Calu3 (cell line): ENCODE measurements around the gene STYXL1. TPM values are rescaled to one million over a fixed set of nuclear protein-coding genes. Genes with fewer than 3 reads are reported as not detected.
"Not testable (repeated sequence)": the region's sequence is repeated elsewhere in the genome, so short reads cannot be mapped to it uniquely, and the experiment has no call there.

Source experiments
- BruUV-seq: library from RNA; stranded (reverse); fragments of 400-500 nt; replicated peaks from 2 replicates; lab custom pipeline; 2021; lab: Mats Ljungman, UMichigan
- CTCF ChIA-PET: fragments of 300-600 bp; sonication (Branson Sonifier 250); formaldehyde crosslinking; loops from one replicate; lab custom pipeline; 2022; ENCODE audit warnings: antibody characterized with exemption; lab: Charles Lee
- DNase-seq: peaks from one replicate; pipeline ENCODE4 v3.0.0; 2022
- H3K27ac Mint-ChIP-seq: one replicate; pipeline ENCODE4 v1.8.0; 2022; ENCODE audit warnings: mixed read lengths; ENCODE audit not compliant: unreplicated experiment
- H3K27me3 Mint-ChIP-seq: one replicate; pipeline ENCODE4 v1.8.0; 2022; ENCODE audit warnings: mixed read lengths; ENCODE audit not compliant: unreplicated experiment
- H3K36me3 Mint-ChIP-seq: one replicate; pipeline ENCODE4 v1.8.0; 2022; ENCODE audit warnings: mild to moderate bottlenecking, moderate library complexity, mixed read lengths; ENCODE audit not compliant: insufficient read depth, unreplicated experiment
- H3K4me1 Mint-ChIP-seq: one replicate; pipeline ENCODE4 v1.8.0; 2022; ENCODE audit warnings: mild to moderate bottlenecking, low read depth, mixed read lengths; ENCODE audit not compliant: unreplicated experiment
- H3K4me3 Mint-ChIP-seq: one replicate; pipeline ENCODE4 v1.8.0; 2022; ENCODE audit warnings: mild to moderate bottlenecking, low read depth, moderate library complexity, mixed read lengths; ENCODE audit not compliant: unreplicated experiment
- H3K9me3 Mint-ChIP-seq: one replicate; pipeline ENCODE4 v1.8.0; 2022; ENCODE audit warnings: low read depth, mixed read lengths; ENCODE audit not compliant: unreplicated experiment
- CTCF ChIP-seq: fragments of 200-600 bp; IDR thresholded peaks from one replicate; pipeline ENCODE4 v1.8.0; 2022; ENCODE audit warnings: antibody characterized with exemption; ENCODE audit not compliant: unreplicated experiment
- intact Hi-C: fragments of 100-400 bp; cut with micrococcal nuclease; formaldehyde crosslinking; loops from one replicate; pipeline ENCODE4 v1.10.0; 2022; ENCODE audit not compliant: unreplicated experiment
- total RNA-seq: library from RNA; stranded (reverse); gene quantifications from 2 replicates; pipeline ENCODE4 v1.2.3, GENCODE V29; 2022

STYXL1 gene
- total RNA-seq, 1 experiment from 2014 or later, result 39.9 TPM

- H3K27me3 Mint-ChIP-seq, result no peaks in the 10 kb centered on the region
- peaks cover 20% of the 10 kb centered on the region for H3K36me3 Mint-ChIP-seq
- DNase-seq, result no peak
- H3K4me1 Mint-ChIP-seq, result peaks cover 16% of the 10 kb centered on the region
- intact Hi-C loops, result no loop called here
- H3K27ac Mint-ChIP-seq, result no peak overlapping the region
- H3K9me3 Mint-ChIP-seq, result no peaks in the 10 kb centered on the region
- CTCF ChIA-PET, result no interaction called here
- BruUV-seq, result no TSS peak
- H3K4me3 Mint-ChIP-seq, result no peak overlapping the region
- no peak for TF ChIP-seq CTCF
Observed at GRCh38 chr7:76009672-76010600, 37.9 kb downstream of the STYXL1 start.

DNA sequence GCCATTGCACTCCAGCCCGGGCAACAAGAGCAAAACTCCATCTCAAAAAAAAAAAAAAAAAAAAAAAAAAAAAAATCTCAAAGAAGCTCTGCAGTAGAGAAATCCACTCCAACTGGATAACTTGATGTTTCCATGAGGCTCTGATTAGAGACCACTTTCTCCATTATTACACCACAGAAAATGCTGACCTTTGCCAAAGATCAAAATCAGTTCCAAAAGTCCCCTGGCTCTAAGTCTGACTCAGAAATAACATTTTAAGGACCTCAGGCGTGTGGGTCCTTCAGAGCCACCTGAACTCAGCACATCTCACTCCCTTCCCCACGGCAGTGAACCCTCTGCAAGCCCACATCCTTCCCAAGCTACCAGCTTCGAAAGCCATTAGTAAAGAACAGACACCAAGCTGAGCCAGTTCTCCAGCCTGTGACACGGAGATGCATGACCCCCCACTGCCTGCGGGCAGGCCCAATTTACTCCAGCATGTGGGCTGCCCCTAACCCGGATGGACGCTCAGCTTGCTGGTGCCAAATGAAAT, 39.6 kb downstream of the STYXL1 start:
- CTCF ChIA-PET, result no interaction called here
- Mint-ChIP-seq H3K4me1 (peaks cover 16% of the 10 kb centered on the region), H3K9me3 (no peaks in the 10 kb centered on the region), H3K36me3 (peaks cover 20% of the 10 kb centered on the region), H3K4me3 (no peak overlapping the region), H3K27ac (no peak overlapping the region), H3K27me3 (no peaks in the 10 kb centered on the region)
- BruUV-seq, result no TSS peak
- DNase-seq, result no peak
- TF ChIP-seq CTCF, result no peak
- intact Hi-C loops, result no loop called here

DNA sequence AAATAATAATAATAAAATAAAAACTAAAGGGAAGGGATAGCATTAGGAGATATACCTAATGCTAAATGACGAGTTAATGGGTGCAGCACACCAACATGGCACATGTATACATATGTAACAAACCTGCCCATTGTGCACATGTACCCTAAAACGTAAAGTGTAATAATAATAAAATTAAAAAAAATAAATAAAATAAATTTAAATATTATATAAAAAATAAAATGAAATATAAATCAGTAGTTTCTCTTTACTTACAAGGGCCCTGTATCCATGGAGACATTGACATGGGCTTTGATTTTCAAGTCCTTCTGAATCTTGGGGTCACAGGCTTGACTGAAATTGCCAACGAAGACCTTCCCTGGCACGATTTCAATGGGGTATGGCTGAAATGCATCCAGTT, 42.8 kb downstream of the STYXL1 start:
- H3K27me3 Mint-ChIP-seq, H3K9me3 Mint-ChIP-seq, CTCF ChIA-PET, intact Hi-C loops, H3K4me3 Mint-ChIP-seq, BruUV-seq, DNase-seq, H3K27ac Mint-ChIP-seq: not testable (repeated sequence)
- Mint-ChIP-seq H3K36me3 (peaks cover 14% of the 10 kb centered on the region), H3K4me1 (peaks cover 12% of the 10 kb centered on the region)

- H3K36me3 Mint-ChIP-seq, result peaks cover 16% of the 10 kb centered on the region
- no peak for DNase-seq
- H3K9me3 Mint-ChIP-seq, result no peaks in the 10 kb centered on the region
- H3K4me1 Mint-ChIP-seq, result no peaks in the 10 kb centered on the region
- H3K27ac Mint-ChIP-seq, result no peak overlapping the region
- BruUV-seq, result no TSS peak
- H3K27me3 Mint-ChIP-seq, result no peaks in the 10 kb centered on the region
- intact Hi-C loops, result no loop called here
- CTCF ChIA-PET, result no interaction called here
- no peak for TF ChIP-seq CTCF
- H3K4me3 Mint-ChIP-seq, result no peak overlapping the region
Observed at GRCh38 chr7:76003351-76003750, 44.4 kb downstream of the STYXL1 start.

DNA sequence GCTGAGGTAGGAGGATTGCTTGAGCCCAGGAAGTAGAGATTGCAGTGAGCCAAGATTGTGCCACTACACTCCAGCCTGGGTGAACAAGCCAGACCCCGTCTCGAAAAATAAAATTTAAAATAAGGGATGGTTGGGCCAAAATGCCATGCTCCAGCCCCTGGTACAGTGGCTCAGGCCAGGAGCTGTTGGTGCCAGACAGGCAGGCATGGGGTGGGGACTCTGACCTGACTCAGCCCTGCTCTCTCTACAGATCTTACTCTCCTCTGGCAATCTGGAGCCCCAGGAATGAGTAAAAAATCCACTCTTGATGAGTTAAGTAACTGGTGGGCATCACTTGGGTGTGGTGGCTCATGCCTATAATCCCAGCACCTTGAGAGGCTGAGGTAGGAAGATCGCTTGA, 45.0 kb downstream of the STYXL1 start:
- Mint-ChIP-seq H3K9me3 (no peaks in the 10 kb centered on the region), H3K36me3 (peaks cover 17% of the 10 kb centered on the region), H3K27me3 (no peaks in the 10 kb centered on the region), H3K4me1 (no peaks in the 10 kb centered on the region), H3K4me3 (no peak overlapping the region), H3K27ac (no peak overlapping the region)
- no peak for TF ChIP-seq CTCF
- no peak for DNase-seq
- CTCF ChIA-PET, result no interaction called here
- BruUV-seq, result no TSS peak
- intact Hi-C loops, result no loop called here
